NB4 (cell line): ENCODE data around the gene CADM3.

Experiments used
- CTCF ChIP-seq: IDR thresholded peaks from one replicate; pipeline ENCODE4 v1.5.1; 2012; ENCODE audit warnings: low read depth, low read length
- MAX ChIP-seq: IDR thresholded peaks from 2 replicates; pipeline ENCODE4 v1.6.1; 2011; ENCODE audit warnings: low read depth, low read length
- MYC ChIP-seq: IDR thresholded peaks from 2 replicates; pipeline ENCODE4 v1.6.1; 2011; ENCODE audit warnings: low read depth, low read length
- POLR2A ChIP-seq: IDR thresholded peaks from 2 replicates; pipeline ENCODE4 v1.6.1; 2011; ENCODE audit warnings: mild to moderate bottlenecking; ENCODE audit not compliant: insufficient read length; ENCODE audit errors: extremely low read depth

GRCh38 chr1:159187033-159187432, 15.6 kb downstream of the CADM3 start:
- TF ChIP-seq CTCF = no peak
- no peak for TF ChIP-seq POLR2A
- no peak for TF ChIP-seq MYC
- TF ChIP-seq MAX = no peak
